ENCODE results near the gene CEP162.
A peak's percentile ranks its signal among the peaks of the same experiment; 100 is the strongest.

CEP162 gene

DNA sequence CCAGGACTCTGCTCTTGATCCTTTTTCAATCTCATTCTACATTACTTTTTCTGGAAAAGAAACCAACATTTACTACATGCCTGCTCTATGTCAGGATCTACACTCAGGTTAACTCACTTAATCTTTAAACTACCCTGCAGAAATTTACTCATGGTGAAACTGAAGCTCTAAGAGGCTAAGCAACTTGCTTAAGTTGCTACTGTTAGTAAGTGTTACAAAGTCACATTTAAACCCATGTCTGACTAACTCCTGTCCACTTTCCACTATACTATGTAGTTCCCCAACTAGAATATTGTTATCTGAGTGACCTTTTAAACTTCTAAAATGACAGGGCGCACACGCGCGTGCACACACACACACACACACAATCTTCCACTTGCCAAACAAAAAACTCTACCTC is 5.0 kb downstream of the CEP162 start:
- Histone ChIP-seq H3K27ac (ENCODE audit: extremely low read depth, low read depth, low read length) (no peak overlapping the region), H3K9me3 (ENCODE audit: control insufficient read depth, insufficient read depth, low read depth, low read length) (no peaks in the 10 kb centered on the region), H3K36me3 (ENCODE audit: control insufficient read depth in 2 of 2, insufficient read depth in 1 of 2, low read length in 2 of 2) (peaks cover 0 to 25% of the 10 kb centered on the region in 2 experiments; a peak in 1 of 3 replicates), H3K4me3 (ENCODE audit: low read depth, low read length) (no peak overlapping the region), H3K4me1 (ENCODE audit: control insufficient read depth, insufficient read depth, low read length) (no peaks in the 10 kb centered on the region)
- ChIA-PET POLR2A (no interaction called here), CTCF (interaction anchor here (0.5 to 5.2 kb wide), 9 partner anchors 10 to 686 kb away, joined by 3 to 42 read pairs (median 5); no protein-coding TSS in a partner anchor)
- TF ChIP-seq ZNF558 (tag by site-specific recombination; IDR thresholded peaks at IDR 0.05) (no peak), ZNF423 (tag by site-specific recombination; IDR thresholded peaks at IDR 0.05) (no peak), ZIC2 (tag by site-specific recombination; IDR thresholded peaks at IDR 0.05) (no peak), ZNF621 (tag by site-specific recombination; IDR thresholded peaks at IDR 0.05) (no peak), ZNF544 (tag by site-specific recombination; IDR thresholded peaks at IDR 0.05) (no peak)

DNA sequence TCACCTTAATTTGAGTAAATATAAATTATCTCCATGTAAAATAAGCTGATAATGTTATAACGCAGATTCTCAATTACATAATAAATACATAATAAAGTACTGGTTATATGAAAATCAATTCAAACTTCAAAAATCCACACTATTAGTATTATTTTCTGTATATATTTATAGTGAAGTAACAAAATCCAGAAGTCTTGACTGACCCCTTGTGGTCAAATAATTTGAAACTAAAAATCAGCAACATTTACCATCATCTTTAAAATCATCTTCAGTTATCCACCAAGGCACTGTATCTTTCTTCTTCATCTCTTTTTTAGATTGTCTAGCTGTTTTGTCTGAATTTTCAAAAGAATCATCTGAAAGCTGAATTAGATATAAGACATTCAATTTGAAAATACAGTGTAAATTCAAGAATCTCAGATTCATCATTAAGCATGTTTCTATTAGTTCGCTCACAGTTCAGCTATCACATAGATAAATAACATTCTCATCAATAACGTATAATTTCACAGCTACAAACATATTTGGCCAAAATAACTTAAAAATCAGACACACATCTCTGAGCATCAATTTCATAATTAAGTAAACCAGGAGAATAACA is 6.5 kb downstream of the CEP162 start:
- TF ChIP-seq, protein P1, sequence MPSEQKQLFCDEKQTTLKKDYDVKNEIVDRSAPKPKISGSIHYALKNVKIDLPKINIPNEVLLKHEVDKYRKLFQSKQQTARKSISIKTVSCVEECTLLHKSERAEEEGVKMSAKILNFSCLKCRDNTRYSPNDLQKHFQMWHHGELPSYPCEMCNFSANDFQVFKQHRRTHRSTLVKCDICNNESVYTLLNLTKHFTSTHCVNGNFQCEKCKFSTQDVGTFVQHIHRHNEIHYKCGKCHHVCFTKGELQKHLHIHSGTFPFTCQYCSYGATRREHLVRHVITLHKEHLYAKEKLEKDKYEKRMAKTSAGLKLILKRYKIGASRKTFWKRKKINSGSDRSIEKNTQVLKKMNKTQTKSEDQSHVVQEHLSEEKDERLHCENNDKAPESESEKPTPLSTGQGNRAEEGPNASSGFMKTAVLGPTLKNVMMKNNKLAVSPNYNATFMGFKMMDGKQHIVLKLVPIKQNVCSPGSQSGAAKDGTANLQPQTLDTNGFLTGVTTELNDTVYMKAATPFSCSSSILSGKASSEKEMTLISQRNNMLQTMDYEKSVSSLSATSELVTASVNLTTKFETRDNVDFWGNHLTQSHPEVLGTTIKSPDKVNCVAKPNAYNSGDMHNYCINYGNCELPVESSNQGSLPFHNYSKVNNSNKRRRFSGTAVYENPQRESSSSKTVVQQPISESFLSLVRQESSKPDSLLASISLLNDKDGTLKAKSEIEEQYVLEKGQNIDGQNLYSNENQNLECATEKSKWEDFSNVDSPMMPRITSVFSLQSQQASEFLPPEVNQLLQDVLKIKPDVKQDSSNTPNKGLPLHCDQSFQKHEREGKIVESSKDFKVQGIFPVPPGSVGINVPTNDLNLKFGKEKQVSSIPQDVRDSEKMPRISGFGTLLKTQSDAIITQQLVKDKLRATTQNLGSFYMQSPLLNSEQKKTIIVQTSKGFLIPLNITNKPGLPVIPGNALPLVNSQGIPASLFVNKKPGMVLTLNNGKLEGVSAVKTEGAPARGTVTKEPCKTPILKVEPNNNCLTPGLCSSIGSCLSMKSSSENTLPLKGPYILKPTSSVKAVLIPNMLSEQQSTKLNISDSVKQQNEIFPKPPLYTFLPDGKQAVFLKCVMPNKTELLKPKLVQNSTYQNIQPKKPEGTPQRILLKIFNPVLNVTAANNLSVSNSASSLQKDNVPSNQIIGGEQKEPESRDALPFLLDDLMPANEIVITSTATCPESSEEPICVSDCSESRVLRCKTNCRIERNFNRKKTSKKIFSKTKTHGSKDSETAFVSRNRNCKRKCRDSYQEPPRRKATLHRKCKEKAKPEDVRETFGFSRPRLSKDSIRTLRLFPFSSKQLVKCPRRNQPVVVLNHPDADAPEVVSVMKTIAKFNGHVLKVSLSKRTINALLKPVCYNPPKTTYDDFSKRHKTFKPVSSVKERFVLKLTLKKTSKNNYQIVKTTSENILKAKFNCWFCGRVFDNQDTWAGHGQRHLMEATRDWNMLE (tag by site-specific recombination; conservative IDR thresholded peaks at IDR 0.05; ENCODE audit: low read depth) = no peak
- peak; percentile 61 for TF ChIP-seq ZNF654 (tag by site-specific recombination; IDR thresholded peaks at IDR 0.05; ENCODE audit: low read depth)
- TF ChIP-seq, protein P2, sequence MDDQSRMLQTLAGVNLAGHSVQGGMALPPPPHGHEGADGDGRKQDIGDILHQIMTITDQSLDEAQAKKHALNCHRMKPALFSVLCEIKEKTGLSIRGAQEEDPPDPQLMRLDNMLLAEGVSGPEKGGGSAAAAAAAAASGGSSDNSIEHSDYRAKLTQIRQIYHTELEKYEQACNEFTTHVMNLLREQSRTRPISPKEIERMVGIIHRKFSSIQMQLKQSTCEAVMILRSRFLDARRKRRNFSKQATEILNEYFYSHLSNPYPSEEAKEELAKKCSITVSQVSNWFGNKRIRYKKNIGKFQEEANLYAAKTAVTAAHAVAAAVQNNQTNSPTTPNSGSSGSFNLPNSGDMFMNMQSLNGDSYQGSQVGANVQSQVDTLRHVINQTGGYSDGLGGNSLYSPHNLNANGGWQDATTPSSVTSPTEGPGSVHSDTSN (CRISPR knock-in tag; IDR thresholded peaks at IDR 0.05) = no peak
- ChIA-PET CTCF (interaction anchor here (0.6 to 5.2 kb wide), 29 partner anchors 10 to 1143 kb away, joined by 3 to 42 read pairs (median 3); partner anchors contain the start of gene CYB5R4), POLR2A (no interaction called here)
- Histone ChIP-seq H3K4me1 (ENCODE audit: control insufficient read depth, insufficient read depth, low read length) (no peaks in the 10 kb centered on the region), H3K9me3 (ENCODE audit: control insufficient read depth, insufficient read depth, low read depth, low read length) (no peaks in the 10 kb centered on the region), H3K36me3 (ENCODE audit: control insufficient read depth in 2 of 2, insufficient read depth in 1 of 2, low read length in 2 of 2) (peaks cover 0 to 29% of the 10 kb centered on the region in 2 experiments; a peak in 1 of 3 replicates), H3K4me3 (ENCODE audit: low read depth, low read length) (no peak overlapping the region), H3K27ac (ENCODE audit: extremely low read depth, low read depth, low read length) (no peak overlapping the region)

DNA sequence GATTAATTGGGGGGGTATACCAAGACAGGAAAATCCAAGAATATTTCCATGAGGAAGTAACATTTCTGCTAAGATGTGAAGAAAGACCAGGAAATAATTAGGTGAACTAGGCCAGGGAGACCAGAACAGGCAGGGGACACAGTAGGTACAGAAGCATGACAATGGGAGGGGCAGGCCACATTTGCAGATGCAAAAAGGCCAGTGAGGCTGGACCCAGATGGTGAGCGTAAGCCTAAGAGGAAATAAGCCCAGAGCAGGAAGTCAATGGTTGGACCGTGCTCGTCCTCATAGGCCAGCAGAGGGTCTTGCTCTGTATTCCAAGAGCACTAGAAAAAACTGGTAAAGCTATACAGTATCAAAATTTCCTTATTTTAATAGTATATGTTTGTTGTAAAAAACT is 9.4 kb downstream of the CEP162 start:
- Histone ChIP-seq H3K4me1 (ENCODE audit: control insufficient read depth, insufficient read depth, low read length) (no peaks in the 10 kb centered on the region), H3K36me3 (ENCODE audit: control insufficient read depth in 2 of 2, insufficient read depth in 1 of 2, low read length in 2 of 2) (peaks cover 0 to 30% of the 10 kb centered on the region in 2 experiments; a peak in 1 of 3 replicates), H3K27ac (ENCODE audit: extremely low read depth, low read depth, low read length) (no peak overlapping the region), H3K4me3 (ENCODE audit: low read depth, low read length) (no peak overlapping the region), H3K9me3 (ENCODE audit: control insufficient read depth, insufficient read depth, low read depth, low read length) (no peaks in the 10 kb centered on the region)
- CTCF ChIA-PET = interaction anchor here (0.6 kb wide), 1 partner anchor 302 kb away, joined by 3 read pairs; no protein-coding TSS in a partner anchor
- POLR2A ChIA-PET = no interaction called here
- TF ChIP-seq ZNF138 (tag by site-specific recombination; IDR thresholded peaks at IDR 0.05; ENCODE audit: borderline replicate concordance) (no peak), PRDM1 (tag by site-specific recombination; IDR thresholded peaks at IDR 0.05) (no peak), ZNF629 (tag by site-specific recombination; IDR thresholded peaks at IDR 0.05) (no peak), ZBTB8A (tag by site-specific recombination; IDR thresholded peaks at IDR 0.05) (no peak), ZNF544 (tag by site-specific recombination; IDR thresholded peaks at IDR 0.05) (no peak), ZNF776 (tag by site-specific recombination; IDR thresholded peaks at IDR 0.05; ENCODE audit: borderline replicate concordance) (no peak), GFI1B (tag by site-specific recombination; IDR thresholded peaks at IDR 0.05) (no peak), GLIS2 (tag by site-specific recombination; IDR thresholded peaks at IDR 0.05) (no peak), GLIS1 (tag by site-specific recombination; IDR thresholded peaks at IDR 0.05) (no peak), ZNF211 (tag by site-specific recombination; IDR thresholded peaks at IDR 0.05; ENCODE audit: low read depth) (no peak), SP7 (tag by site-specific recombination; IDR thresholded peaks at IDR 0.05) (no peak)
- TF ChIP-seq, protein P3, sequence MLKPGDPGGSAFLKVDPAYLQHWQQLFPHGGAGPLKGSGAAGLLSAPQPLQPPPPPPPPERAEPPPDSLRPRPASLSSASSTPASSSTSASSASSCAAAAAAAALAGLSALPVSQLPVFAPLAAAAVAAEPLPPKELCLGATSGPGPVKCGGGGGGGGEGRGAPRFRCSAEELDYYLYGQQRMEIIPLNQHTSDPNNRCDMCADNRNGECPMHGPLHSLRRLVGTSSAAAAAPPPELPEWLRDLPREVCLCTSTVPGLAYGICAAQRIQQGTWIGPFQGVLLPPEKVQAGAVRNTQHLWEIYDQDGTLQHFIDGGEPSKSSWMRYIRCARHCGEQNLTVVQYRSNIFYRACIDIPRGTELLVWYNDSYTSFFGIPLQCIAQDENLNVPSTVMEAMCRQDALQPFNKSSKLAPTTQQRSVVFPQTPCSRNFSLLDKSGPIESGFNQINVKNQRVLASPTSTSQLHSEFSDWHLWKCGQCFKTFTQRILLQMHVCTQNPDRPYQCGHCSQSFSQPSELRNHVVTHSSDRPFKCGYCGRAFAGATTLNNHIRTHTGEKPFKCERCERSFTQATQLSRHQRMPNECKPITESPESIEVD (tag by site-specific recombination; IDR thresholded peaks at IDR 0.05) = no peak
- TF ChIP-seq, protein P4, sequence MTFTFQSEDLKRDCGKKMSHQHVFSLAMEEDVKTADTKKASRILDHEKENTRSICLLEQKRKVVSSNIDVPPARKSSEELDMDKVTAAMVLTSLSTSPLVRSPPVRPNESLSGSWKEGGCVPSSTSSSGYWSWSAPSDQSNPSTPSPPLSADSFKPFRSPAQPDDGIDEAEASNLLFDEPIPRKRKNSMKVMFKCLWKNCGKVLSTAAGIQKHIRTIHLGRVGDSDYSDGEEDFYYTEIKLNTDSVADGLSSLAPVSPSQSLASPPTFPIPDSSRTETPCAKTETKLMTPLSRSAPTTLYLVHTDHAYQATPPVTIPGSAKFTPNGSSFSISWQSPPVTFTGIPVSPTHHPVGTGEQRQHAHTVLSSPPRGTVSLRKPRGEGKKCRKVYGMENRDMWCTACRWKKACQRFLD (tag by site-specific recombination; IDR thresholded peaks at IDR 0.05) = no peak
- TF ChIP-seq, protein P5, sequence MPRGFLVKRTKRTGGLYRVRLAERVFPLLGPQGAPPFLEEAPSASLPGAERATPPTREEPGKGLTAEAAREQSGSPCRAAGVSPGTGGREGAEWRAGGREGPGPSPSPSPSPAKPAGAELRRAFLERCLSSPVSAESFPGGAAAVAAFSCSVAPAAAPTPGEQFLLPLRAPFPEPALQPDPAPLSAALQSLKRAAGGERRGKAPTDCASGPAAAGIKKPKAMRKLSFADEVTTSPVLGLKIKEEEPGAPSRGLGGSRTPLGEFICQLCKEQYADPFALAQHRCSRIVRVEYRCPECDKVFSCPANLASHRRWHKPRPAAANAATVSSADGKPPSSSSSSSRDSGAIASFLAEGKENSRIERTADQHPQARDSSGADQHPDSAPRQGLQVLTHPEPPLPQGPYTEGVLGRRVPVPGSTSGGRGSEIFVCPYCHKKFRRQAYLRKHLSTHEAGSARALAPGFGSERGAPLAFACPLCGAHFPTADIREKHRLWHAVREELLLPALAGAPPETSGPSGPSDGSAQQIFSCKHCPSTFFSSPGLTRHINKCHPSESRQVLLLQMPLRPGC (tag by site-specific recombination; IDR thresholded peaks at IDR 0.05) = no peak

All from HEK293 (cell line).